HepG2 (cell line): Measurements from ENCODE around the gene ZFR. TPM values are rescaled to one million over a fixed set of nuclear protein-coding genes. Genes with fewer than 3 reads are reported as not detected.

Experiments used
- BORCS8-MEF2B ChIP-seq: sonication (generic); formaldehyde crosslinking; IDR thresholded peaks from 2 replicates; pipeline ENCODE4 v1.8.0; 2022; ENCODE audit warnings: mild to moderate bottlenecking, missing genetic modification reagents
- EP300 ChIP-seq, 3 experiments: sonication (generic) in 1 of 3; formaldehyde crosslinking in 1 of 3; IDR thresholded peaks; 2 replicates each; pipeline versions ENCODE4 v1.5.1 to v1.6.1; 2011 to 2020; ENCODE audit warnings: low read depth in 2 of 3, low read length in 2 of 3, borderline replicate concordance in 1 of 3, improper control_type of control experiment in 1 of 3, mild to moderate bottlenecking in 1 of 3, missing genetic modification reagents in 1 of 3, moderate library complexity in 1 of 3
- ESRRA ChIP-seq: sonication (generic); formaldehyde crosslinking; IDR thresholded peaks from 2 replicates; pipeline ENCODE4 v1.5.1; 2020; ENCODE audit warnings: mild to moderate bottlenecking, low read depth, missing genetic modification reagents
- FOXJ3 ChIP-seq: sonication (generic); formaldehyde crosslinking; IDR thresholded peaks from 2 replicates; pipeline ENCODE4 v1.4.0; 2020; ENCODE audit warnings: missing genetic modification reagents, mild to moderate bottlenecking, borderline replicate concordance
- HMGXB4 ChIP-seq, 2 experiments: sonication (generic) in 1 of 2; formaldehyde crosslinking in 1 of 2; IDR thresholded peaks; 2 replicates each; pipeline versions ENCODE4 v1.4.0 to v1.6.1; 2018 to 2020; ENCODE audit warnings: missing genetic modification reagents in 2 of 2, borderline replicate concordance in 1 of 2, low read depth in 1 of 2, mild to moderate bottlenecking in 1 of 2, missing biosample characterization in 1 of 2
- HNRNPL ChIP-seq: fragments of 200-400 bp; formaldehyde crosslinking; IDR thresholded peaks from 2 replicates; pipeline ENCODE4 v1.6.1; 2017; ENCODE audit warnings: mild to moderate bottlenecking, low read depth, low read length
- ISX ChIP-seq: sonication (generic); formaldehyde crosslinking; conservative IDR thresholded peaks from 2 replicates; pipeline ENCODE4 v1.5.0; 2020; ENCODE audit warnings: missing genetic modification reagents
- MAX ChIP-seq: IDR thresholded peaks from 2 replicates; pipeline ENCODE4 v1.6.1; 2012; ENCODE audit warnings: inconsistent platforms
- MBNL3 ChIP-seq: fragments of 250-450 bp; sonication (Bioruptor Pico); conservative IDR thresholded peaks from 2 replicates; pipeline ENCODE4 v1.8.0; 2022; ENCODE audit warnings: mild to moderate bottlenecking, inconsistent platforms
- MEF2D ChIP-seq: sonication (generic); formaldehyde crosslinking; IDR thresholded peaks from 2 replicates; pipeline ENCODE4 v1.5.1; 2020; ENCODE audit warnings: mild to moderate bottlenecking, missing genetic modification reagents
- MYNN ChIP-seq: sonication (generic); formaldehyde crosslinking; IDR thresholded peaks from 2 replicates; pipeline ENCODE4 v1.4.0; 2020; ENCODE audit warnings: mild to moderate bottlenecking, low read depth, missing genetic modification reagents
- NFE2 ChIP-seq: sonication (generic); formaldehyde crosslinking; IDR thresholded peaks from 2 replicates; pipeline ENCODE4 v1.4.0; 2020; ENCODE audit warnings: missing genetic modification reagents
- NFKB2 ChIP-seq: sonication (generic); formaldehyde crosslinking; IDR thresholded peaks from 2 replicates; pipeline ENCODE4 v1.4.0; 2020; ENCODE audit warnings: missing genetic modification reagents, borderline replicate concordance
- NFYC ChIP-seq: IDR thresholded peaks from 2 replicates; pipeline ENCODE4 v1.6.1; 2016; ENCODE audit warnings: missing genetic modification reagents, missing compliant biosample characterization
- PAWR ChIP-seq: sonication (generic); formaldehyde crosslinking; IDR thresholded peaks from 2 replicates; pipeline ENCODE4 v1.4.0; 2020; ENCODE audit warnings: missing genetic modification reagents, mild to moderate bottlenecking, borderline replicate concordance
- PHF20 ChIP-seq: sonication (generic); formaldehyde crosslinking; IDR thresholded peaks from 2 replicates; pipeline ENCODE4 v1.5.0; 2020; ENCODE audit warnings: mild to moderate bottlenecking, missing genetic modification reagents
- POGZ ChIP-seq: sonication (generic); formaldehyde crosslinking; IDR thresholded peaks from 2 replicates; pipeline ENCODE4 v1.4.0; 2020; ENCODE audit warnings: mild to moderate bottlenecking, missing genetic modification reagents
- SYNCRIP ChIP-seq: fragments of 200-400 bp; formaldehyde crosslinking; IDR thresholded peaks from 2 replicates; pipeline ENCODE4 v1.6.1; 2018; ENCODE audit warnings: mild to moderate bottlenecking, low read depth, low read length; ENCODE audit not compliant: insufficient read depth
- TCF7 ChIP-seq: sonication (generic); IDR thresholded peaks from 2 replicates; pipeline ENCODE4 v1.6.1; 2016; ENCODE audit warnings: antibody characterized with exemption, low read depth
- THYN1 ChIP-seq: sonication (generic); formaldehyde crosslinking; IDR thresholded peaks from 2 replicates; pipeline ENCODE4 v1.8.1; 2023; ENCODE audit warnings: low read depth, mild to moderate bottlenecking, moderate library complexity, missing genetic modification reagents, borderline replicate concordance
- TP53 ChIP-seq: sonication (generic); formaldehyde crosslinking; conservative IDR thresholded peaks from 2 replicates; pipeline ENCODE4 v1.4.0; 2020; ENCODE audit warnings: missing genetic modification reagents
- ZBTB43 ChIP-seq: sonication (generic); formaldehyde crosslinking; conservative IDR thresholded peaks from 2 replicates; pipeline ENCODE4 v1.4.0; 2020; ENCODE audit warnings: missing genetic modification reagents
- ZFP36L2 ChIP-seq: sonication (generic); formaldehyde crosslinking; IDR thresholded peaks from 2 replicates; pipeline ENCODE4 v1.4.0; 2020; ENCODE audit warnings: missing genetic modification reagents
- ZNF546 ChIP-seq: sonication (generic); formaldehyde crosslinking; conservative IDR thresholded peaks from 2 replicates; pipeline ENCODE4 v1.8.1; 2023; ENCODE audit warnings: mild to moderate bottlenecking, missing genetic modification reagents
- ZNF691 ChIP-seq: sonication (generic); formaldehyde crosslinking; IDR thresholded peaks from 2 replicates; pipeline ENCODE4 v1.4.0; 2020; ENCODE audit warnings: missing genetic modification reagents, low read depth, mild to moderate bottlenecking, borderline replicate concordance
- ZNF784 ChIP-seq: sonication (generic); formaldehyde crosslinking; IDR thresholded peaks from 2 replicates; pipeline ENCODE4 v1.5.1; 2020; ENCODE audit warnings: missing genetic modification reagents, mild to moderate bottlenecking, borderline replicate concordance
- polyA plus RNA-seq, 8 experiments: library from polyadenylated mRNA; depleted of rRNA in 3 of 8; stranded (reverse) in 7 of 8; unstranded in 1 of 8; fragments of >200 nt; fragmentation: Illumina TruSeq in 4 of 8; extraction: Trizol in 4 of 8; gene quantifications; 2 replicates each; pipeline versions ENCODE4 v1.2.1 to v1.2.3, GENCODE V29; 2011 to 2016; ENCODE audit warnings: low read depth in 4 of 8, missing spikeins in 1 of 8, mixed read lengths in 1 of 8; ENCODE audit not compliant: insufficient read depth in 1 of 8
- total RNA-seq, 5 experiments: library from RNA; depleted of rRNA; stranded (reverse); fragments of >200 nt; fragmentation: Illumina TruSeq; extraction: Trizol; gene quantifications; 2 replicates each; pipeline ENCODE4 v1.2.3, GENCODE V29; 2016; ENCODE audit warnings: low read depth in 1 of 5

ZFR gene
- total and polyA plus RNA-seq, 2 of the 13 experiments (the other 11 are each of a cell fraction or from before 2014, with no cell fraction given) = 89.0 to 92.8 TPM

GRCh38 chr5:32314658-32315057, 129.9 kb downstream of the ZFR start (continued):
- TF ChIP-seq ZBTB43 (CRISPR knock-in tag) = no peak
- TF ChIP-seq PHF20 (CRISPR knock-in tag) = no peak
- TF ChIP-seq SYNCRIP = no peak
- TF ChIP-seq FOXJ3 = peak; percentile 69; the same call in 1 of the 2 replicates
- TF ChIP-seq NFKB2 = no peak
- TF ChIP-seq BORCS8-MEF2B (CRISPR knock-in tag) = no peak
- TF ChIP-seq ZFP36L2 (CRISPR knock-in tag) = no peak
- no peak for TF ChIP-seq ZNF691
- peak in 1 of 2 experiments; percentile 16; a peak in 1 of 4 replicates for TF ChIP-seq HMGXB4 (CRISPR knock-in tag; IDR thresholded peaks at IDR 0.05; ENCODE audit: borderline replicate concordance in 1 of 2, low read depth in 1 of 2)
- no peak for TF ChIP-seq ZNF546 (CRISPR knock-in tag)
- no peak for TF ChIP-seq MBNL3 (CRISPR knock-in tag)
- TF ChIP-seq ZNF784 (CRISPR knock-in tag) = no peak
- no peak for TF ChIP-seq NFE2 (CRISPR knock-in tag)
- TF ChIP-seq TCF7 = 0 out of 2 replicates have a peak, but pooled peaks have one; percentile 37
- TF ChIP-seq ESRRA (CRISPR knock-in tag) = 0 out of 2 replicates have a peak, but pooled peaks have one; percentile 22
- TF ChIP-seq NFYC (CRISPR knock-in tag) = no peak
- TF ChIP-seq HNRNPL = no peak
- no peak for TF ChIP-seq ISX (CRISPR knock-in tag)
- no peak for TF ChIP-seq TP53 (CRISPR knock-in tag)
- no peak for TF ChIP-seq PAWR
- no peak for TF ChIP-seq MYNN (CRISPR knock-in tag)
- TF ChIP-seq MAX = no peak
- TF ChIP-seq EP300 (IDR thresholded peaks at IDR 0.05; ENCODE audit: low read depth in 2 of 2, low read length in 2 of 2) = peak in 1 of 2 experiments; percentile 85; a peak in 2 of 4 replicates
- no peak for TF ChIP-seq EP300 (CRISPR knock-in tag; IDR thresholded peaks at IDR 0.05; ENCODE audit: borderline replicate concordance)
- no peak for TF ChIP-seq POGZ (CRISPR knock-in tag)
- no peak for TF ChIP-seq MEF2D (CRISPR knock-in tag)
- TF ChIP-seq THYN1 (CRISPR knock-in tag) = no peak
